ENCODE results near the gene ANKS4B.
"Not testable (repeated sequence)": the region's sequence is repeated elsewhere in the genome, so short reads cannot be mapped to it uniquely, and the experiment has no call there.

The ANKS4B gene

GRCh38 chr16:21263640-21264570, 30.4 kb downstream of the ANKS4B start:
- DNase-seq = no peak

- DNase-seq = no peak
Measured at GRCh38 chr16:21264571-21265036, 31.1 kb downstream of the ANKS4B start.

GRCh38 chr16:21265104-21265837, 31.8 kb downstream of the ANKS4B start:
- DNase-seq = no peak

- DNase-seq = no peak
Measured at GRCh38 chr16:21267298-21267697, 33.8 kb downstream of the ANKS4B start.

GRCh38 chr16:21268236-21268635, 34.7 kb downstream of the ANKS4B start:
- no peak for DNase-seq

- DNase-seq = no peak
Measured at GRCh38 chr16:21272253-21272652, 38.8 kb downstream of the ANKS4B start.

GRCh38 chr16:21272763-21273162, 39.3 kb downstream of the ANKS4B start:
- not testable (repeated sequence) for DNase-seq

GRCh38 chr16:21274172-21274726, 40.8 kb downstream of the ANKS4B start:
- no peak for DNase-seq

GRCh38 chr16:21275529-21275928, 42.0 kb downstream of the ANKS4B start:
- DNase-seq = no peak

- DNase-seq = no peak
Measured at GRCh38 chr16:21276090-21276489, 42.6 kb downstream of the ANKS4B start.

- no peak for DNase-seq
Measured at GRCh38 chr16:21277045-21277926, 43.8 kb downstream of the ANKS4B start.

GRCh38 chr16:21277927-21278706, 44.6 kb downstream of the ANKS4B start, which contains the start of gene CRYM:
Gene CRYM, minus strand, starts transcription at chr16:21278290. Its CDS starts 39 bp downstream, at chr16:21278251.
- peak; percentile 9 for DNase-seq

- DNase-seq = no peak
Measured at GRCh38 chr16:21279501-21279900, 46.0 kb downstream of the ANKS4B start.

- DNase-seq = no peak
Measured at GRCh38 chr16:21281698-21282389, 48.3 kb downstream of the ANKS4B start.

- DNase-seq = no peak
Measured at GRCh38 chr16:21283521-21284289, 50.2 kb downstream of the ANKS4B start.

- DNase-seq = no peak
Measured at GRCh38 chr16:21284414-21284813, 50.9 kb downstream of the ANKS4B start.

GRCh38 chr16:21285314-21285713, 51.8 kb downstream of the ANKS4B start:
- no peak for DNase-seq

- not testable (repeated sequence) for DNase-seq
Measured at GRCh38 chr16:21289789-21290188, 56.3 kb downstream of the ANKS4B start.

GRCh38 chr16:21300309-21301167, 67.0 kb downstream of the ANKS4B start:
- DNase-seq = no peak
